ENCODE data around the gene CD22. TPM values are rescaled to one million over a fixed set of nuclear protein-coding genes. Genes with fewer than 3 reads are reported as not detected.

The CD22 gene
- total RNA-seq, 4 donors from 2014 or later, result 1.3 to 5.8 (median 2.7) TPM

GRCh38 chr19:35389192-35389861 lies 60.3 kb downstream of the CD22 start:
- no peak for DNase-seq (ENCODE audit: low spot score)
- ATAC-seq (ENCODE audit: low FRiP score), result no peak
- no peak for TF ChIP-seq CTCF (IDR thresholded peaks at IDR 0.05)

GRCh38 chr19:35392742-35393715 lies 64.0 kb downstream of the CD22 start:
- no peak for DNase-seq (ENCODE audit: low spot score)
- no peak for TF ChIP-seq CTCF (IDR thresholded peaks at IDR 0.05)
- no peak for ATAC-seq (ENCODE audit: low FRiP score)

GRCh38 chr19:35395382-35396199 lies 66.6 kb downstream of the CD22 start:
- no peak for ATAC-seq (ENCODE audit: low FRiP score)
- no peak for TF ChIP-seq CTCF (IDR thresholded peaks at IDR 0.05)
- DNase-seq (ENCODE audit: low spot score), result no peak

GRCh38 chr19:35396240-35396885 lies 67.4 kb downstream of the CD22 start:
- TF ChIP-seq CTCF (IDR thresholded peaks at IDR 0.05), result no peak
- DNase-seq (ENCODE audit: low spot score) (no peak), ATAC-seq (ENCODE audit: low FRiP score) (no peak)

Other genes starting within 250 kb of the CD22 start
- gene FXYD3, start 213.4 kb upstream of the CD22 start, total RNA-seq, result 1 to 10 TPM in 1 of 4 donors, under 1 TPM in 1, not detected in 2; 0.38 to 2.6 TPM
- 10 to 100 TPM in 1 of 4 donors, 1 to 10 TPM in 3; 6.2 to 31.1 (median 8.3) TPM for gene LGI4, start 194.1 kb upstream of the CD22 start, total RNA-seq
- gene FXYD1, start 190.4 kb upstream of the CD22 start, total RNA-seq, result 10 to 100 TPM; 20.5 to 32.2 (median 25.7) TPM
- not detected for gene FXYD7, start 185.9 kb upstream of the CD22 start, total RNA-seq
- gene FXYD5, start 174.5 kb upstream of the CD22 start, total RNA-seq, result 100 to 1,000 TPM in 1 of 4 donors, 10 to 100 TPM in 3; 68.9 to 129 (median 88.8) TPM
- gene FAM187B, start 100.4 kb upstream of the CD22 start, total RNA-seq, result not detected
- 10 to 100 TPM; 10.4 to 30.9 (median 17.9) TPM for gene LSR, start 80.2 kb upstream of the CD22 start, total RNA-seq
- 100 to 1,000 TPM in 2 of 4 donors, 10 to 100 TPM in 2; 67.0 to 106 (median 92.0) TPM for gene USF2, start 60.2 kb upstream of the CD22 start, total RNA-seq
- 1 to 10 TPM in 1 of 4 donors, not detected in 3; 1.3 TPM for gene HAMP, start 46.7 kb upstream of the CD22 start, total RNA-seq
- not detected for gene MAG, start 37.0 kb upstream of the CD22 start, total RNA-seq
- gene FFAR1, start 18.7 kb downstream of the CD22 start, total RNA-seq, result not detected
- 1 to 10 TPM in 3 of 4 donors, under 1 TPM in 1; 0.95 to 5.5 (median 2.2) TPM for gene FFAR3, start 29.3 kb downstream of the CD22 start, total RNA-seq
- under 1 TPM in 2 of 4 donors, not detected in 2; 0.37 to 0.79 TPM for gene GPR42, start 41.9 kb downstream of the CD22 start, total RNA-seq
- gene FFAR2, start 119.1 kb downstream of the CD22 start, total RNA-seq, result 1 to 10 TPM in 1 of 4 donors, under 1 TPM in 3; 0.46 to 4.4 (median 0.80) TPM
- gene KRTDAP, start 161.3 kb downstream of the CD22 start, total RNA-seq, result not detected
- 10 to 100 TPM in 3 of 4 donors, 1 to 10 TPM in 1; 2.8 to 48.9 (median 33.8) TPM for gene DMKN, start 184.5 kb downstream of the CD22 start, total RNA-seq
- under 1 TPM in 1 of 4 donors, not detected in 3; 0.93 TPM for gene SBSN, start 199.1 kb downstream of the CD22 start, total RNA-seq
- gene GAPDHS, start 204.3 kb downstream of the CD22 start, total RNA-seq, result not detected
- 100 to 1,000 TPM in 1 of 4 donors, 10 to 100 TPM in 3; 67.1 to 114 (median 74.5) TPM for gene TMEM147, start 216.4 kb downstream of the CD22 start, total RNA-seq
- gene ATP4A, start 234.5 kb downstream of the CD22 start, total RNA-seq, result not detected